ENCODE measurements around the gene TRIO. TPM values are rescaled to one million over a fixed set of nuclear protein-coding genes. Genes with fewer than 3 reads are reported as not detected.
"Not testable (repeated sequence)": the region's sequence is repeated elsewhere in the genome, so short reads cannot be mapped to it uniquely, and the experiment has no call there.

TRIO gene
- total and polyA plus RNA-seq, 4 donors, result 23.8 to 243 (median 110) TPM

DNA sequence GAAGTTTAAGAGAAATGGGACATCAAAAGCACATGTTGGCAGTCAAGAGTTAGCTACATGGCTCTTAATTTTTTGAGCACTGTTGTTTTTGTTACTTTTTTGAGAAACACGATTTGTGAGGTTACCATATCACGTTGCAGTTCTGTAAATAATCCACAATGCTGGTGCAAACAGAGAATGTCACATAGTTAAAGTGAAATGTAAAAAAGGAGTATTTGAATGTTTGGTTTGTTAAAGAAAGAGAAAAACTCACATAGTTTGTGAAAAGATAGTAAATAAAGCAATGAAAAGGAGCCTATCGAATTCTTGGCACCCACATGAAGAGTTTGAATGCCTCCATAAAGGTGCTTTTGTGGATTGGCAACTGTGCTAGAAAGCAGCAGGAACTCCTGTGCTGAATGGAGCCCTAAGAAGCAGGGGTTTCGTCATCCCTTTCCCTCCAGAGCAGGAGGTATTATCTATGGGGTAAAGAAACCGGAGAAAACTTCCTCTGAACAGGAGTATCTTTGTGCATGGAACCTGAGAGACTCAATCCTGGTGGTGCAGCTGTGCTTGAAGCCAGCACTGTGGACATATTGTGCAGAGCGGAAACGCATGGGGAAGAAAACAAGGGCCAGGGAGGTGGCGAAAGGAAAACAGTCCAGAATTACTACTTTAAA is 289.9 kb downstream of the TRIO start:
- TF ChIP-seq, protein P1, sequence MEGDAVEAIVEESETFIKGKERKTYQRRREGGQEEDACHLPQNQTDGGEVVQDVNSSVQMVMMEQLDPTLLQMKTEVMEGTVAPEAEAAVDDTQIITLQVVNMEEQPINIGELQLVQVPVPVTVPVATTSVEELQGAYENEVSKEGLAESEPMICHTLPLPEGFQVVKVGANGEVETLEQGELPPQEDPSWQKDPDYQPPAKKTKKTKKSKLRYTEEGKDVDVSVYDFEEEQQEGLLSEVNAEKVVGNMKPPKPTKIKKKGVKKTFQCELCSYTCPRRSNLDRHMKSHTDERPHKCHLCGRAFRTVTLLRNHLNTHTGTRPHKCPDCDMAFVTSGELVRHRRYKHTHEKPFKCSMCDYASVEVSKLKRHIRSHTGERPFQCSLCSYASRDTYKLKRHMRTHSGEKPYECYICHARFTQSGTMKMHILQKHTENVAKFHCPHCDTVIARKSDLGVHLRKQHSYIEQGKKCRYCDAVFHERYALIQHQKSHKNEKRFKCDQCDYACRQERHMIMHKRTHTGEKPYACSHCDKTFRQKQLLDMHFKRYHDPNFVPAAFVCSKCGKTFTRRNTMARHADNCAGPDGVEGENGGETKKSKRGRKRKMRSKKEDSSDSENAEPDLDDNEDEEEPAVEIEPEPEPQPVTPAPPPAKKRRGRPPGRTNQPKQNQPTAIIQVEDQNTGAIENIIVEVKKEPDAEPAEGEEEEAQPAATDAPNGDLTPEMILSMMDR (IDR thresholded peaks at IDR 0.05; ENCODE audit: control extremely low read depth, extremely low read depth), result no peak
- H3K9me3 ChIP-seq (ENCODE audit: control insufficient read depth in 4 of 4, insufficient read depth in 3 of 4, low read length in 3 of 4), result no peaks in the 10 kb centered on the region
- no peaks in the 10 kb centered on the region for H3K27me3 ChIP-seq (ENCODE audit: control insufficient read depth in 3 of 3, insufficient read depth in 3 of 3, low read length in 2 of 3)
- no peak overlapping the region for H3K27ac ChIP-seq (ENCODE audit: low read depth in 1 of 2, low read length in 1 of 2)
- no peak overlapping the region for H3K9ac ChIP-seq (ENCODE audit: insufficient read depth in 1 of 2, low read length in 2 of 2)
- peaks cover 0 to 20% (median 7%) of the 10 kb centered on the region in 5 donors for H3K4me1 ChIP-seq (ENCODE audit: control insufficient read depth in 5 of 5, insufficient read depth in 5 of 5, low read length in 5 of 5)
- WGBS, 2 donors, result 83 to 86% methylated on average over 8 of the region's 8 CpGs
- no peak overlapping the region for H3K4me3 ChIP-seq
- DNase-seq (no peak), ATAC-seq (ENCODE audit: insufficient read depth, low FRiP score) (no peak)
- peaks cover 0 to 8% (median 2%) of the 10 kb centered on the region in 4 donors for H3K36me3 ChIP-seq (ENCODE audit: control insufficient read depth in 4 of 4, insufficient read depth in 4 of 4, low read length in 4 of 4)

GRCh38 chr5:14435481-14435880 is 292.3 kb downstream of the TRIO start:
- no peaks in the 10 kb centered on the region for H3K27me3 ChIP-seq (ENCODE audit: control insufficient read depth in 3 of 3, insufficient read depth in 3 of 3, low read length in 2 of 3)
- no peaks in the 10 kb centered on the region for H3K9me3 ChIP-seq (ENCODE audit: control insufficient read depth in 4 of 4, insufficient read depth in 3 of 4, low read length in 3 of 4)
- WGBS, 2 donors, result 79 to 86% methylated on average over 2 of the region's 2 CpGs
- no peak overlapping the region for H3K27ac ChIP-seq (ENCODE audit: low read depth in 1 of 2, low read length in 1 of 2)
- H3K36me3 ChIP-seq (ENCODE audit: control insufficient read depth in 4 of 4, insufficient read depth in 4 of 4, low read length in 4 of 4), result peaks cover 0 to 8% (median 2%) of the 10 kb centered on the region in 4 donors
- peaks cover 0 to 11% (median 6%) of the 10 kb centered on the region in 5 donors for H3K4me1 ChIP-seq (ENCODE audit: control insufficient read depth in 5 of 5, insufficient read depth in 5 of 5, low read length in 5 of 5)
- ATAC-seq (ENCODE audit: insufficient read depth, low FRiP score) (no peak), DNase-seq (no peak)
- TF ChIP-seq, protein P1 (IDR thresholded peaks at IDR 0.05; ENCODE audit: control extremely low read depth, extremely low read depth), result no peak
- H3K4me3 ChIP-seq, result no peak overlapping the region
- H3K9ac ChIP-seq (ENCODE audit: insufficient read depth in 1 of 2, low read length in 2 of 2), result no peak overlapping the region

GRCh38 chr5:14436122-14436521 is 293.0 kb downstream of the TRIO start:
- not testable (repeated sequence) for H3K4me3 ChIP-seq; DNase-seq; H3K9ac ChIP-seq (ENCODE audit: insufficient read depth in 1 of 2, low read length in 2 of 2); H3K27ac ChIP-seq (ENCODE audit: low read depth in 1 of 2, low read length in 1 of 2); H3K27me3 ChIP-seq (ENCODE audit: control insufficient read depth in 3 of 3, insufficient read depth in 3 of 3, low read length in 2 of 3); ATAC-seq (ENCODE audit: insufficient read depth, low FRiP score); H3K9me3 ChIP-seq (ENCODE audit: control insufficient read depth in 4 of 4, insufficient read depth in 3 of 4, low read length in 3 of 4)
- Histone ChIP-seq H3K4me1 (ENCODE audit: control insufficient read depth in 5 of 5, insufficient read depth in 5 of 5, low read length in 5 of 5) (peaks cover 0 to 14% (median 6%) of the 10 kb centered on the region in 5 donors), H3K36me3 (ENCODE audit: control insufficient read depth in 4 of 4, insufficient read depth in 4 of 4, low read length in 4 of 4) (peaks cover 0 to 12% (median 2%) of the 10 kb centered on the region in 4 donors)
- WGBS, 2 donors, result 87 to 95% methylated on average over 5 of the region's 5 CpGs

GRCh38 chr5:14436801-14437542 is 293.8 kb downstream of the TRIO start:
- TF ChIP-seq, protein P1 (IDR thresholded peaks at IDR 0.05; ENCODE audit: control extremely low read depth, extremely low read depth), result no peak
- ATAC-seq (ENCODE audit: insufficient read depth, low FRiP score) (no peak), DNase-seq (no peak)
- peaks cover 0 to 15% (median 2%) of the 10 kb centered on the region in 4 donors for H3K36me3 ChIP-seq (ENCODE audit: control insufficient read depth in 4 of 4, insufficient read depth in 4 of 4, low read length in 4 of 4)
- no peak overlapping the region for H3K27ac ChIP-seq (ENCODE audit: low read depth in 1 of 2, low read length in 1 of 2)
- no peak overlapping the region for H3K4me3 ChIP-seq
- H3K4me1 ChIP-seq (ENCODE audit: control insufficient read depth in 5 of 5, insufficient read depth in 5 of 5, low read length in 5 of 5), result peaks cover 0 to 22% (median 6%) of the 10 kb centered on the region in 5 donors
- H3K9me3 ChIP-seq (ENCODE audit: control insufficient read depth in 4 of 4, insufficient read depth in 3 of 4, low read length in 3 of 4), result no peaks in the 10 kb centered on the region
- WGBS, 2 donors, result 94 to 97% methylated on average over 5 of the region's 5 CpGs
- no peak overlapping the region for H3K9ac ChIP-seq (ENCODE audit: insufficient read depth in 1 of 2, low read length in 2 of 2)
- H3K27me3 ChIP-seq (ENCODE audit: control insufficient read depth in 3 of 3, insufficient read depth in 3 of 3, low read length in 2 of 3), result no peaks in the 10 kb centered on the region

Data from lung (tissue), 12 donors.